GM23338 (cell line): ENCODE data around the gene POLG2.

Experiments used
- CREB1 ChIP-seq: fragments of 250-450 bp; sonication (Bioruptor Pico); IDR thresholded peaks from 2 replicates; pipeline ENCODE4 v1.5.0; 2020; ENCODE audit warnings: low read depth, mild to moderate bottlenecking, moderate library complexity
- ETS1 ChIP-seq: IDR thresholded peaks from 2 replicates; pipeline ENCODE4 v1.6.1; 2016; ENCODE audit warnings: antibody characterized with exemption
- EZH2 ChIP-seq: fragments of 200-600 bp; sonication (generic); IDR thresholded peaks from one replicate; pipeline ENCODE4 v1.8.0; 2017; ENCODE audit warnings: antibody characterized with exemption, mild to moderate bottlenecking, low read depth; ENCODE audit not compliant: unreplicated experiment
- EZH2phosphoT487 ChIP-seq: fragments of 200-600 bp; sonication (generic); IDR thresholded peaks from one replicate; pipeline ENCODE4 v1.8.1; 2018; ENCODE audit warnings: antibody characterized with exemption; ENCODE audit not compliant: unreplicated experiment
- JUNB ChIP-seq: IDR thresholded peaks from one replicate; pipeline ENCODE4 v1.6.1; 2016; ENCODE audit warnings: antibody characterized with exemption; ENCODE audit not compliant: unreplicated experiment
- POLR2AphosphoS5 ChIP-seq: IDR thresholded peaks from 2 replicates; pipeline ENCODE4 v1.6.1; 2016; ENCODE audit warnings: antibody characterized with exemption, low read depth
- STAT1 ChIP-seq: IDR thresholded peaks from one replicate; pipeline ENCODE4 v1.6.1; 2016; ENCODE audit warnings: antibody characterized with exemption; ENCODE audit not compliant: unreplicated experiment
- ZNF114 ChIP-seq: fragments of 250-450 bp; sonication (Bioruptor Pico); IDR thresholded peaks from 2 replicates; pipeline ENCODE4 v1.5.0; 2020; ENCODE audit warnings: mild to moderate bottlenecking, moderate library complexity
- TF ChIP-seq, protein P1 (sequence below), 2 experiments: fragments of 200-600 bp in 1 of 2; sonication (generic) in 1 of 2; conservative IDR thresholded peaks; 2 replicates each; pipeline versions ENCODE4 v1.5.1 to v1.6.1; 2016 to 2017; ENCODE audit warnings: antibody characterized with exemption in 2 of 2, low read depth in 2 of 2, mild to moderate bottlenecking in 2 of 2, moderate library complexity in 1 of 2
- TF ChIP-seq, protein P2 (sequence below): IDR thresholded peaks from one replicate; pipeline ENCODE4 v1.6.1; 2018; ENCODE audit warnings: antibody characterized with exemption; ENCODE audit not compliant: unreplicated experiment
- TF ChIP-seq, protein P3 (sequence below): fragments of 250-450 bp; sonication (Bioruptor Pico); IDR thresholded peaks from 2 replicates; pipeline ENCODE4 v1.5.0; 2020; ENCODE audit warnings: mild to moderate bottlenecking, moderate library complexity

DNA sequence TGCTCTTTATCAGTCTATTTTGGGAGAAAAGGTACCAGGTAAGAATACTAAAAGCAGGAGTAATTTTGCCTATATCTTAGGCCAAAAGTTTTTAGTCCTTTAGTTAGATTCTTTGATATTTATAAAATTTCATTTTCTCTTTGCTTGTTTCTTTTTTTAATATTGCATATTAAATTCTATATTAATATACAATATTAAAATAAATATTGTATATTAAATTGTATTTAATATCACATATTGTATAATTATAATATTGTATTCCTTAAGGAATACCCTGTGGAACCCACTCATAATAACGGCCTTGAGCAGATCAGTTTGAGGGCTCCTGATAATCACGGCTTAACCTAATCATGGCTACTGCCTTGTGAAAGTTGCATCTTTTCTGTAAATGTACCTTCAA, 11.8 kb upstream of the POLG2 start:
- TF ChIP-seq EZH2phosphoT487 (no peak), EZH2 (no peak), POLR2AphosphoS5 (no peak), ETS1 (no peak), STAT1 (no peak), CREB1 (CRISPR knock-in tag) (no peak), JUNB (no peak), ZNF114 (no peak)
- TF ChIP-seq, protein P1, sequence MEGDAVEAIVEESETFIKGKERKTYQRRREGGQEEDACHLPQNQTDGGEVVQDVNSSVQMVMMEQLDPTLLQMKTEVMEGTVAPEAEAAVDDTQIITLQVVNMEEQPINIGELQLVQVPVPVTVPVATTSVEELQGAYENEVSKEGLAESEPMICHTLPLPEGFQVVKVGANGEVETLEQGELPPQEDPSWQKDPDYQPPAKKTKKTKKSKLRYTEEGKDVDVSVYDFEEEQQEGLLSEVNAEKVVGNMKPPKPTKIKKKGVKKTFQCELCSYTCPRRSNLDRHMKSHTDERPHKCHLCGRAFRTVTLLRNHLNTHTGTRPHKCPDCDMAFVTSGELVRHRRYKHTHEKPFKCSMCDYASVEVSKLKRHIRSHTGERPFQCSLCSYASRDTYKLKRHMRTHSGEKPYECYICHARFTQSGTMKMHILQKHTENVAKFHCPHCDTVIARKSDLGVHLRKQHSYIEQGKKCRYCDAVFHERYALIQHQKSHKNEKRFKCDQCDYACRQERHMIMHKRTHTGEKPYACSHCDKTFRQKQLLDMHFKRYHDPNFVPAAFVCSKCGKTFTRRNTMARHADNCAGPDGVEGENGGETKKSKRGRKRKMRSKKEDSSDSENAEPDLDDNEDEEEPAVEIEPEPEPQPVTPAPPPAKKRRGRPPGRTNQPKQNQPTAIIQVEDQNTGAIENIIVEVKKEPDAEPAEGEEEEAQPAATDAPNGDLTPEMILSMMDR (conservative IDR thresholded peaks at IDR 0.05; ENCODE audit: low read depth in 2 of 2): no peak
- TF ChIP-seq, protein P2, sequence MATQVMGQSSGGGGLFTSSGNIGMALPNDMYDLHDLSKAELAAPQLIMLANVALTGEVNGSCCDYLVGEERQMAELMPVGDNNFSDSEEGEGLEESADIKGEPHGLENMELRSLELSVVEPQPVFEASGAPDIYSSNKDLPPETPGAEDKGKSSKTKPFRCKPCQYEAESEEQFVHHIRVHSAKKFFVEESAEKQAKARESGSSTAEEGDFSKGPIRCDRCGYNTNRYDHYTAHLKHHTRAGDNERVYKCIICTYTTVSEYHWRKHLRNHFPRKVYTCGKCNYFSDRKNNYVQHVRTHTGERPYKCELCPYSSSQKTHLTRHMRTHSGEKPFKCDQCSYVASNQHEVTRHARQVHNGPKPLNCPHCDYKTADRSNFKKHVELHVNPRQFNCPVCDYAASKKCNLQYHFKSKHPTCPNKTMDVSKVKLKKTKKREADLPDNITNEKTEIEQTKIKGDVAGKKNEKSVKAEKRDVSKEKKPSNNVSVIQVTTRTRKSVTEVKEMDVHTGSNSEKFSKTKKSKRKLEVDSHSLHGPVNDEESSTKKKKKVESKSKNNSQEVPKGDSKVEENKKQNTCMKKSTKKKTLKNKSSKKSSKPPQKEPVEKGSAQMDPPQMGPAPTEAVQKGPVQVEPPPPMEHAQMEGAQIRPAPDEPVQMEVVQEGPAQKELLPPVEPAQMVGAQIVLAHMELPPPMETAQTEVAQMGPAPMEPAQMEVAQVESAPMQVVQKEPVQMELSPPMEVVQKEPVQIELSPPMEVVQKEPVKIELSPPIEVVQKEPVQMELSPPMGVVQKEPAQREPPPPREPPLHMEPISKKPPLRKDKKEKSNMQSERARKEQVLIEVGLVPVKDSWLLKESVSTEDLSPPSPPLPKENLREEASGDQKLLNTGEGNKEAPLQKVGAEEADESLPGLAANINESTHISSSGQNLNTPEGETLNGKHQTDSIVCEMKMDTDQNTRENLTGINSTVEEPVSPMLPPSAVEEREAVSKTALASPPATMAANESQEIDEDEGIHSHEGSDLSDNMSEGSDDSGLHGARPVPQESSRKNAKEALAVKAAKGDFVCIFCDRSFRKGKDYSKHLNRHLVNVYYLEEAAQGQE: no peak
- TF ChIP-seq, protein P3, sequence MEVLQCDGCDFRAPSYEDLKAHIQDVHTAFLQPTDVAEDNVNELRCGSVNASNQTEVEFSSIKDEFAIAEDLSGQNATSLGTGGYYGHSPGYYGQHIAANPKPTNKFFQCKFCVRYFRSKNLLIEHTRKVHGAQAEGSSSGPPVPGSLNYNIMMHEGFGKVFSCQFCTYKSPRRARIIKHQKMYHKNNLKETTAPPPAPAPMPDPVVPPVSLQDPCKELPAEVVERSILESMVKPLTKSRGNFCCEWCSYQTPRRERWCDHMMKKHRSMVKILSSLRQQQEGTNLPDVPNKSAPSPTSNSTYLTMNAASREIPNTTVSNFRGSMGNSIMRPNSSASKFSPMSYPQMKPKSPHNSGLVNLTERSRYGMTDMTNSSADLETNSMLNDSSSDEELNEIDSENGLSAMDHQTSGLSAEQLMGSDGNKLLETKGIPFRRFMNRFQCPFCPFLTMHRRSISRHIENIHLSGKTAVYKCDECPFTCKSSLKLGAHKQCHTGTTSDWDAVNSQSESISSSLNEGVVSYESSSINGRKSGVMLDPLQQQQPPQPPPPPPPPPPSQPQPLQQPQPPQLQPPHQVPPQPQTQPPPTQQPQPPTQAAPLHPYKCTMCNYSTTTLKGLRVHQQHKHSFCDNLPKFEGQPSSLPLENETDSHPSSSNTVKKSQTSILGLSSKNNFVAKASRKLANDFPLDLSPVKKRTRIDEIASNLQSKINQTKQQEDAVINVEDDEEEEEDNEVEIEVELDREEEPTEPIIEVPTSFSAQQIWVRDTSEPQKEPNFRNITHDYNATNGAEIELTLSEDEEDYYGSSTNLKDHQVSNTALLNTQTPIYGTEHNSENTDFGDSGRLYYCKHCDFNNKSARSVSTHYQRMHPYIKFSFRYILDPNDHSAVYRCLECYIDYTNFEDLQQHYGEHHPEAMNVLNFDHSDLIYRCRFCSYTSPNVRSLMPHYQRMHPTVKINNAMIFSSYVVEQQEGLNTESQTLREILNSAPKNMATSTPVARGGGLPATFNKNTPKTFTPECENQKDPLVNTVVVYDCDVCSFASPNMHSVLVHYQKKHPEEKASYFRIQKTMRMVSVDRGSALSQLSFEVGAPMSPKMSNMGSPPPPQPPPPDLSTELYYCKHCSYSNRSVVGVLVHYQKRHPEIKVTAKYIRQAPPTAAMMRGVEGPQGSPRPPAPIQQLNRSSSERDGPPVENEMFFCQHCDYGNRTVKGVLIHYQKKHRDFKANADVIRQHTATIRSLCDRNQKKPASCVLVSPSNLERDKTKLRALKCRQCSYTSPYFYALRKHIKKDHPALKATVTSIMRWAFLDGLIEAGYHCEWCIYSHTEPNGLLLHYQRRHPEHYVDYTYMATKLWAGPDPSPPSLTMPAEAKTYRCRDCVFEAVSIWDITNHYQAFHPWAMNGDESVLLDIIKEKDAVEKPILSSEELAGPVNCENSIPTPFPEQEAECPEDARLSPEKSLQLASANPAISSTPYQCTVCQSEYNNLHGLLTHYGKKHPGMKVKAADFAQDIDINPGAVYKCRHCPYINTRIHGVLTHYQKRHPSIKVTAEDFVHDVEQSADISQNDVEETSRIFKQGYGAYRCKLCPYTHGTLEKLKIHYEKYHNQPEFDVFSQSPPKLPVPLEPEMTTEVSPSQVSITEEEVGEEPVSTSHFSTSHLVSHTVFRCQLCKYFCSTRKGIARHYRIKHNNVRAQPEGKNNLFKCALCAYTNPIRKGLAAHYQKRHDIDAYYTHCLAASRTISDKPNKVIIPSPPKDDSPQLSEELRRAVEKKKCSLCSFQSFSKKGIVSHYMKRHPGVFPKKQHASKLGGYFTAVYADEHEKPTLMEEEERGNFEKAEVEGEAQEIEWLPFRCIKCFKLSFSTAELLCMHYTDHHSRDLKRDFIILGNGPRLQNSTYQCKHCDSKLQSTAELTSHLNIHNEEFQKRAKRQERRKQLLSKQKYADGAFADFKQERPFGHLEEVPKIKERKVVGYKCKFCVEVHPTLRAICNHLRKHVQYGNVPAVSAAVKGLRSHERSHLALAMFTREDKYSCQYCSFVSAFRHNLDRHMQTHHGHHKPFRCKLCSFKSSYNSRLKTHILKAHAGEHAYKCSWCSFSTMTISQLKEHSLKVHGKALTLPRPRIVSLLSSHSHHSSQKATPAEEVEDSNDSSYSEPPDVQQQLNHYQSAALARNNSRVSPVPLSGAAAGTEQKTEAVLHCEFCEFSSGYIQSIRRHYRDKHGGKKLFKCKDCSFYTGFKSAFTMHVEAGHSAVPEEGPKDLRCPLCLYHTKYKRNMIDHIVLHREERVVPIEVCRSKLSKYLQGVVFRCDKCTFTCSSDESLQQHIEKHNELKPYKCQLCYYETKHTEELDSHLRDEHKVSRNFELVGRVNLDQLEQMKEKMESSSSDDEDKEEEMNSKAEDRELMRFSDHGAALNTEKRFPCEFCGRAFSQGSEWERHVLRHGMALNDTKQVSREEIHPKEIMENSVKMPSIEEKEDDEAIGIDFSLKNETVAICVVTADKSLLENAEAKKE (CRISPR knock-in tag): no peak
